ENCODE results near the gene FLYWCH1. TPM values are rescaled to one million over a fixed set of nuclear protein-coding genes. Genes with fewer than 3 reads are reported as not detected.

Gene FLYWCH1
- total and polyA plus RNA-seq, 2 of the 8 experiments (the other 6 are each of a cell fraction or from before 2014, with no cell fraction given) = 12.4 to 23.5 TPM

GRCh38 chr16:2905241-2905987 lies 6.3 kb upstream of the FLYWCH1 start (continued):
- TF ChIP-seq CTCF (IDR thresholded peaks at IDR 0.05; ENCODE audit: control extremely low read depth in 1 of 3, insufficient read depth in 1 of 3, low read depth in 1 of 3, low read length in 3 of 3) (no peak), EP300 (IDR thresholded peaks at IDR 0.05; ENCODE audit: borderline replicate concordance in 1 of 2, low read depth in 2 of 2, low read length in 2 of 2) (no peak), KDM1A (IDR thresholded peaks at IDR 0.05; ENCODE audit: borderline replicate concordance, low read length) (no peak), POU5F1 (IDR thresholded peaks at IDR 0.05; ENCODE audit: low read depth, low read length) (no peak), ATF3 (IDR thresholded peaks at IDR 0.05; ENCODE audit: insufficient read depth, low read depth, low read length) (no peak), E2F6 (IDR thresholded peaks at IDR 0.05) (no peak), SP1 (IDR thresholded peaks at IDR 0.05; ENCODE audit: low read depth, low read length) (peak; percentile 80), JUN (IDR thresholded peaks at IDR 0.05; ENCODE audit: low read depth, low read length) (no peak), CTBP2 (IDR thresholded peaks at IDR 0.05; ENCODE audit: borderline replicate concordance, insufficient read depth, insufficient read length, low read length) (no peak), TCF12 (IDR thresholded peaks at IDR 0.05; ENCODE audit: low read depth, low read length) (no peak), SRF (IDR thresholded peaks at IDR 0.05; ENCODE audit: low read depth, low read length) (no peak), ZNF274 (IDR thresholded peaks at IDR 0.05; ENCODE audit: borderline replicate concordance, extremely low read depth, low read length) (no peak), GTF2F1 (IDR thresholded peaks at IDR 0.05; ENCODE audit: borderline replicate concordance, low read depth, low read length) (no peak), CBX8 (IDR thresholded peaks at IDR 0.05; ENCODE audit: borderline replicate concordance, low read depth, low read length) (no peak), MAFK (IDR thresholded peaks at IDR 0.05; ENCODE audit: low read depth, low read length) (no peak), POLR2AphosphoS5 (IDR thresholded peaks at IDR 0.05; ENCODE audit: low read depth, low read length) (peak; percentile 94), TAF1 (IDR thresholded peaks at IDR 0.05; ENCODE audit: low read depth, low read length) (peak; percentile 97), CEBPB (IDR thresholded peaks at IDR 0.05; ENCODE audit: low read depth, low read length) (no peak), CREB1 (IDR thresholded peaks at IDR 0.05) (peak; percentile 21; the same call in 1 of the 2 replicates), RXRA (IDR thresholded peaks at IDR 0.05; ENCODE audit: insufficient read depth, low read depth, low read length) (no peak), NRF1 (IDR thresholded peaks at IDR 0.05; ENCODE audit: low read depth, low read length) (no peak)

All from H1 (cell line).